Nephron (organoid): ENCODE results near the gene FLRT2.

ENCODE experiments used
- H3K27ac Mint-ChIP-seq, 3 experiments: 2 replicates each; pipeline ENCODE4 v1.8.0; 2020; ENCODE audit warnings: mixed read lengths in 3 of 3, mild to moderate bottlenecking in 2 of 3, moderate library complexity in 1 of 3
- H3K27me3 Mint-ChIP-seq: 2 replicates; pipeline ENCODE4 v1.8.0; 2021; ENCODE audit warnings: low read depth, mild to moderate bottlenecking, moderate library complexity, mixed read lengths
- H3K36me3 Mint-ChIP-seq: 2 replicates; pipeline ENCODE4 v1.8.0; 2020; ENCODE audit warnings: low read depth, mixed read lengths
- H3K4me1 Mint-ChIP-seq: 2 replicates; pipeline ENCODE4 v1.8.0; 2020; ENCODE audit warnings: mixed read lengths
- H3K4me3 Mint-ChIP-seq, 3 experiments: 2 replicates each; pipeline ENCODE4 v1.8.0; 2020; ENCODE audit warnings: mild to moderate bottlenecking in 3 of 3, mixed read lengths in 3 of 3, moderate library complexity in 2 of 3
- H3K9me3 Mint-ChIP-seq: 2 replicates; pipeline ENCODE4 v1.8.0; 2020; ENCODE audit warnings: mixed read lengths
- TF ChIP-seq, protein P1 (sequence below), 3 experiments: fragments of 200-600 bp; sonication (generic); IDR thresholded peaks; one replicate each; pipeline ENCODE4 v1.5.0; 2021; ENCODE audit warnings: antibody characterized with exemption in 3 of 3; ENCODE audit not compliant: unreplicated experiment in 3 of 3

FLRT2 gene

DNA sequence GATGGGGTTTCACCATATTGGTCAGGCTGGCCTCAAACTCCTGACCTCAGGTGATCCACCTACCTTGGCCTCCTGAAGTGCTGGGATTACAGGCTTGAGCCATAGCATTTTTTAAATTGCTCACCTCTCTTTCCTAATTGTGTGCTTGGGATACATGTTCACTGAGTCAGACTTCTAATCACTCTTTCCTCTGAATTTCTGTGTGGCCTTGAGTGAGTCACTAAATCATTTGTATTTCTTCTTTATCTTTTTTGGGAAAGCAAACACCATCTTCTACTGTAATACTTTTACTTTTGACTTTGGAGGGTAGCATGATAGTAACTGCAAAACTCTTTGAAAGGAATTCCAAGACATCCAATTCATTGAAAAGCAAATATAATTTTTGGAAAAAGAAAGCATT lies 60.8 kb downstream of the FLRT2 start:
- no peaks in the 10 kb centered on the region for H3K27me3 Mint-ChIP-seq
- TF ChIP-seq, protein P1, sequence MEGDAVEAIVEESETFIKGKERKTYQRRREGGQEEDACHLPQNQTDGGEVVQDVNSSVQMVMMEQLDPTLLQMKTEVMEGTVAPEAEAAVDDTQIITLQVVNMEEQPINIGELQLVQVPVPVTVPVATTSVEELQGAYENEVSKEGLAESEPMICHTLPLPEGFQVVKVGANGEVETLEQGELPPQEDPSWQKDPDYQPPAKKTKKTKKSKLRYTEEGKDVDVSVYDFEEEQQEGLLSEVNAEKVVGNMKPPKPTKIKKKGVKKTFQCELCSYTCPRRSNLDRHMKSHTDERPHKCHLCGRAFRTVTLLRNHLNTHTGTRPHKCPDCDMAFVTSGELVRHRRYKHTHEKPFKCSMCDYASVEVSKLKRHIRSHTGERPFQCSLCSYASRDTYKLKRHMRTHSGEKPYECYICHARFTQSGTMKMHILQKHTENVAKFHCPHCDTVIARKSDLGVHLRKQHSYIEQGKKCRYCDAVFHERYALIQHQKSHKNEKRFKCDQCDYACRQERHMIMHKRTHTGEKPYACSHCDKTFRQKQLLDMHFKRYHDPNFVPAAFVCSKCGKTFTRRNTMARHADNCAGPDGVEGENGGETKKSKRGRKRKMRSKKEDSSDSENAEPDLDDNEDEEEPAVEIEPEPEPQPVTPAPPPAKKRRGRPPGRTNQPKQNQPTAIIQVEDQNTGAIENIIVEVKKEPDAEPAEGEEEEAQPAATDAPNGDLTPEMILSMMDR (IDR thresholded peaks at IDR 0.05; ENCODE audit: unreplicated experiment in 3 of 3) = no peak
- peaks cover 78% of the 10 kb centered on the region for H3K36me3 Mint-ChIP-seq
- H3K4me3 Mint-ChIP-seq = no peak overlapping the region
- peaks cover 21% of the 10 kb centered on the region for H3K9me3 Mint-ChIP-seq
- no peak overlapping the region for H3K27ac Mint-ChIP-seq
- H3K4me1 Mint-ChIP-seq = peaks cover 28% of the 10 kb centered on the region

- Mint-ChIP-seq H3K4me1 (peaks cover 30% of the 10 kb centered on the region), H3K27ac (peak overlapping the region; percentile 48 to 78 (median 71)), H3K4me3 (no peak overlapping the region), H3K27me3 (no peaks in the 10 kb centered on the region), H3K9me3 (peaks cover 13% of the 10 kb centered on the region), H3K36me3 (peaks cover 81% of the 10 kb centered on the region)
- TF ChIP-seq, protein P1 (IDR thresholded peaks at IDR 0.05; ENCODE audit: unreplicated experiment in 3 of 3) = no peak
Measured at GRCh38 chr14:85594217-85594616, 64.3 kb downstream of the FLRT2 start.

DNA sequence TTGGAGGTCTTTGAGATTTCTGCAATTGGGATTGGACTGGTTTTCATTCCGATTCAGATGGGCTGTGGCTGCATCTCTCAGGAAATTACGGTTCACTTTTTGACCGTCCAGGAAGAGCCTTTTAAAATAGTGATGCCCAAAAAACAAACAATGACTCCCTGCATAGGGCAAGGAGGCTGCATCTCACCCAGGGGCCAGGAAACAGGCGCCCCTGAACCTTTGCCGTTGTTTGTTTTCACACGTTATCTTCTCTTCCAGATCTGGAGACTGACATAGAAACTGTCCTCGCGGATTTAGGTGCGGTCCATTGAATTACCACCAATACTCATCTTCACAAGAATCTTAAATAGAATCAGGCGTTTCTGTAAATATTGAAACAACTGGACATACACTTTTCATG lies 66.0 kb downstream of the FLRT2 start:
- H3K27ac Mint-ChIP-seq = peak overlapping the region; percentile 24 to 71 (median 43)
- no peaks in the 10 kb centered on the region for H3K9me3 Mint-ChIP-seq

GRCh38 chr14:85596562-85596961 lies 66.6 kb downstream of the FLRT2 start:
- TF ChIP-seq, protein P1 (IDR thresholded peaks at IDR 0.05; ENCODE audit: unreplicated experiment in 3 of 3) = no peak
- no peaks in the 10 kb centered on the region for H3K9me3 Mint-ChIP-seq
- peaks cover 50% of the 10 kb centered on the region for H3K4me1 Mint-ChIP-seq
- H3K27me3 Mint-ChIP-seq = no peaks in the 10 kb centered on the region
- H3K27ac Mint-ChIP-seq = peak overlapping the region in 1 of 3 experiments; percentile 71
- H3K4me3 Mint-ChIP-seq = no peak overlapping the region
- H3K36me3 Mint-ChIP-seq = peaks cover 76% of the 10 kb centered on the region

More for the DNA sequence above, 66.0 kb downstream of the FLRT2 start:
- H3K27me3 Mint-ChIP-seq = no peaks in the 10 kb centered on the region
- H3K4me1 Mint-ChIP-seq = peaks cover 44% of the 10 kb centered on the region
- no peak overlapping the region for H3K4me3 Mint-ChIP-seq
- H3K36me3 Mint-ChIP-seq = peaks cover 79% of the 10 kb centered on the region
- TF ChIP-seq, protein P1 (IDR thresholded peaks at IDR 0.05; ENCODE audit: unreplicated experiment in 3 of 3) = no peak

DNA sequence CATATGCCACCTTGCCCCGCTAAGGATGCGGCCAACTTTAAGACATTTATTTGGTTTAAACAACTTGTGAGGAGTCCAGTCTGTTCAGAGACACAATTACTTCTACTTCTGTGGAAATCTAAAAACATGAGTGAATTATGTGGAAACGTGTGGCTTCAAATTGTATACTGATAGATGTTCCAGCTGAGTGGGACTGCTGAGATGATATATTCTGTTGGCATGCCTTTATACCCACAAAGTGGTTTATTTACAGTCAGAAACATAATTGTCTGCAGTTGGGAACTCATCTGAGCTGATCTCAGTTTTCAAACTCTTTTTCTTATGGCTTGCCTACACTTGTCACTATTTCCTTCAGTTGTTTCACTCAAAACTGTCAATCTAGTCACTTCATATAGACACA lies 67.8 kb downstream of the FLRT2 start:
- no peaks in the 10 kb centered on the region for H3K9me3 Mint-ChIP-seq
- no peaks in the 10 kb centered on the region for H3K27me3 Mint-ChIP-seq
- no peak overlapping the region for H3K4me3 Mint-ChIP-seq
- peaks cover 57% of the 10 kb centered on the region for H3K4me1 Mint-ChIP-seq
- H3K27ac Mint-ChIP-seq = peak overlapping the region; percentile 39 to 54 (median 42)
- TF ChIP-seq, protein P1 (IDR thresholded peaks at IDR 0.05; ENCODE audit: unreplicated experiment in 3 of 3) = no peak
- H3K36me3 Mint-ChIP-seq = peaks cover 74% of the 10 kb centered on the region

- peak overlapping the region; percentile 40 to 83 (median 45) for H3K27ac Mint-ChIP-seq
- H3K4me1 Mint-ChIP-seq = peaks cover 72% of the 10 kb centered on the region
- H3K27me3 Mint-ChIP-seq = no peaks in the 10 kb centered on the region
- H3K36me3 Mint-ChIP-seq = peaks cover 81% of the 10 kb centered on the region
- H3K9me3 Mint-ChIP-seq = no peaks in the 10 kb centered on the region
- H3K4me3 Mint-ChIP-seq = no peak overlapping the region
- TF ChIP-seq, protein P1 (IDR thresholded peaks at IDR 0.05; ENCODE audit: unreplicated experiment in 3 of 3) = no peak
Measured at GRCh38 chr14:85599939-85600338, 70.0 kb downstream of the FLRT2 start.
